CD4-positive, alpha-beta T cell treated with Interleukin-17A for 4 hours (primary cell): ENCODE data around the gene TRIP13.
A peak's percentile ranks its signal among the peaks of the same experiment; 100 is the strongest.
"Not testable (repeated sequence)": the region's sequence is repeated elsewhere in the genome, so short reads cannot be mapped to it uniquely, and the experiment has no call there.

Source experiments
- DNase-seq: peaks from one replicate; pipeline ENCODE4 v3.0.0-alpha.2; 2020; ENCODE audit warnings: mixed read lengths

The TRIP13 gene

DNA sequence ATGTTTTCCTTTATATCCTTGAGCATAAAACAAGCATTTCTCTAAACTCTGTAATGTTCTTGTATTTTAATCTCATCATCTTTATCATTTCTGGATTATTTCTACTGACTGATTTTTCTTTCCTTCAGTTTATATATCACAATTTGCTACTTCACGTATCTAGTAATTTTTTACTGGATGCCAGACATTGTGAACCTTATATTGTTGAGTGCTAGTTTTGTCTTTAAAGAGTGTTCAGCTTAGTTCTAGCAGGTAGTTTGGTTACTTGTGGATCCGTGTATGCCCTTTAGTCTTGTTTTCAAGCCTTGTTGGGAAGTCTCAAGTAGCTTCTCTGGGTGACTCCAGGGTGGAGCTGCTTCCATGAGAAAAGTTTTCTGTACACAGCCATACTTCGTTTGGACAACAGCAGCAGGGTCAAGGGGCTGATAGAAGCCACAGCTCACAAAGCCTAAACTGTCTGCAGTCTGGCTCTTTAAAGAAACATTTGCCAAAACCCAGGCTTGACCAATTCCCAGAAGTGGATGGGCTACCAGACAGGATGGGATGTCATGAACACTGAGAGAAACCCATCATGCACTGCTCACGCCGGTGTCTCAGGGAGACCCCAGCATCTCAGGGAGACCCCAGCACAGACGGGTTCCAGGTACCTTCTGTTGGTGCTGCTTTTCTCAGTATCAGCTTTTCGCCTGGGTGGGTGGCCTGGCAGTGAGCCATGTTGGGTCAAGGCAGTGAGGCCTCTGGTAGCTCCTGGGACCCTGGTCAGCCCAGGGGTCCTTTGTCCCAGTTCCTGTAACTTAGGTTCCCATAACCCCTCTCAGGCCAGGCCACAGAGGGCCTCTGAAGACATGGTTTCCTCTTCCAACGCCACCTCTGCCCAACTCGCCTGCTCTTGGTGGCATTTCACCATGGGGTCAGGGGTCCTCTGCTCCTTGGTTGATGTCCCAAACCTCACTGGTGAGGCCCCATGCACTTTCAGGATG is 29.1 kb downstream of the TRIP13 start:
- DNase-seq: no peak

DNA sequence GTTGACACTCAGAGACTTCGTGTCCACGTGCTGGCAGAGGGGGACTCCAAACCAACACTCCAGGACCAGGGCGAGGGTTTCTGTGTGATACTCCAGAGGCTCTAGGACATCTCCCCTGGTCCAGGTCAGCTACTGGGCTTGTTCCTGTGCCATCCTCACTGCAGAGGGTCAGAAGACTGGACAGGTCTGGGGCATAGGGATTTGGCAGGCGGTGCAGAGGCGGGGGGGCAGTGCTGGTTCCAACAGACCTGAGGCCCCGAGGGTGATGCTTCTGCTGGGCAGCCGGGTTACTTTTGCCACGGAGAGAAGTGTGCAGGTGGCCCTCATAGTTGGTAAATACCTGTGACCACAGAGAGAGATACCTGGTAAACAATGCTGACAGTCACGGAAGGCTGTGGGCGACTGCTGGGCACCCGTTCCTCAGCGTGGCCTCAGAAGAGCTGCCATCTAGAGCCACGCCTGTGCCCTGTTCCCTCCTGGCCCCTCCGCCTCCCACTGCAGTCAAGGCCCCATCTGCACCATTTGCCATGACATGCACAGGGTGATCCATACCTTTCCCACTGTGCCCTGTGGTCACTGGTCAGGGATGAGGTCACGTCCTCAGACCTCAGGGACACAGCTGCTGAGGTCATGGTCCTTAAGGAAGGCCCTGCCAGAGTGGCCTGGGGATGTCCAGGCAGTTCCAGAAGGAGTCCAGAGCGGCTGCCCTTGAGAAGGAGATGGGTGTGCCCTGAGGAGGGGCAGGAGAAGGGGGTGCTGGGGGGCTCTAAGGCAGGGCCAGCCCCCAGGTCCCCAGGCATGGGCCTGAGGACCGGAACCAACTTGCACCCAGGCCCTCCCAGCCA is 30.0 kb downstream of the TRIP13 start:
- DNase-seq: no peak

DNA sequence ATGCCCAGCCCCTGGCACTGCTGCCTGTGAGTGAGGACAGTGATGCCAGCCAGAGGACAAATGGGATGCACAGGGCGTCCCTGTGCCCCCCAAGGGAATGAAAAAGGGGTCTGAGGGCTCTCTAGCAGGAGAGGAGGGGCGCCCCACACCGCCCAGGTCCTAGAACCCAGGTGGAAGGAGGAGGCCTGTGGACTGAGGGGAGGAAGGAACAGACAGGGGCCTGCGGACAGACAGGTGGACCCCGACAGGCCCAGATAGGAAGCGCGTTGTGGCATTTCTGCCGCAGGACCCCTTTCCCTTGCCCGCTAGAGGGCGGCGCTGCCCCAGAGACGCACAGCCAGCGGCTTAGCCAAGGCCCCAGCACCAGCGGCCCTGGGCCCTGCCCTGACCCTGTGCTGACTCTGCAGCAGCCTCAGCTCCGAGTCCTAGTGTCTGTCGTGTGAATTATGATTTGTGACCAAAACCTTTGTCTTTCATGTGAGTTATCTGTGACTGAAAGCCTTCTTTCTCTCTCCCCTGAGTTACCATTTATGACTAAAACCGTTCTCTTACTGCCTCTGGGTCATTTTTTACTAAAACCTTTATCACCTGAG is 30.7 kb downstream of the TRIP13 start:
- peak; percentile 81 for DNase-seq

DNA sequence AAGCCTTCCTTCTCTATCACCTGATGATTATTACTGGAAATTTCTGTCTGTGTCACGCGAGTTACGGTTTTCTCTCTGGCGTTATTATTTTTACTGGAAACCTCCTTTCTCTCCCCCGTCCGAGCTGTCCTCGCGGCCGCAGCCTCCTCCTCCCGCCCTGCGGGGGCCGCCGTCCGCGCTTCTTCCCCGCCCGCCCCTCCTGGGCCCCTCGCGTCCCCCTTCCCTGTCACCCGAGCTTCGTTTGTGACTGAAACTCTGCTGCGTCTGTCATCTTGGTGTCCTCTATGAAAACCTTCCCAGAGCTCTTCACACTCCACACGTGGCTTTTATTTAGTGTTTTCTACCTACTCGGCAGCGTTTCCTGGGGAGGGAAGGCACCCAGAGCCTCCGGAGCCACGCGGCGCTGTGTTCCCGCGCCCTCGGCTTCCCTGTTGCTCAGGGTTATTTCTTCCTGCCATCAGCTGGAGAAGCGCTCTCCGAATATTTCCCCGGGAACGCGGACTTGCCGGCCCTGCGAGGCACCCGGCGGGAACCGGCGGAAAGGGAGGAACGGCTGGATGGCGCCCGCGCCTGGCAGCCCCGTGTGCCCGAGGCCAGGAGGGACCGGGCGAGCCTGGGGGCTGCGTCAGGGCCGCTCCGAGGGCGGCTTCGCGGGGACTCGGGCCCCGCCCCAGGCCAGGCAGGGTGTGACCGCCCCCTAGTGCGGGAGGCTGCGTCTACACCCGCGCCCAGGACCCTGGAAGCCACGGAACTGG is 33.9 kb downstream of the TRIP13 start:
- peak; percentile 21 for DNase-seq

DNA sequence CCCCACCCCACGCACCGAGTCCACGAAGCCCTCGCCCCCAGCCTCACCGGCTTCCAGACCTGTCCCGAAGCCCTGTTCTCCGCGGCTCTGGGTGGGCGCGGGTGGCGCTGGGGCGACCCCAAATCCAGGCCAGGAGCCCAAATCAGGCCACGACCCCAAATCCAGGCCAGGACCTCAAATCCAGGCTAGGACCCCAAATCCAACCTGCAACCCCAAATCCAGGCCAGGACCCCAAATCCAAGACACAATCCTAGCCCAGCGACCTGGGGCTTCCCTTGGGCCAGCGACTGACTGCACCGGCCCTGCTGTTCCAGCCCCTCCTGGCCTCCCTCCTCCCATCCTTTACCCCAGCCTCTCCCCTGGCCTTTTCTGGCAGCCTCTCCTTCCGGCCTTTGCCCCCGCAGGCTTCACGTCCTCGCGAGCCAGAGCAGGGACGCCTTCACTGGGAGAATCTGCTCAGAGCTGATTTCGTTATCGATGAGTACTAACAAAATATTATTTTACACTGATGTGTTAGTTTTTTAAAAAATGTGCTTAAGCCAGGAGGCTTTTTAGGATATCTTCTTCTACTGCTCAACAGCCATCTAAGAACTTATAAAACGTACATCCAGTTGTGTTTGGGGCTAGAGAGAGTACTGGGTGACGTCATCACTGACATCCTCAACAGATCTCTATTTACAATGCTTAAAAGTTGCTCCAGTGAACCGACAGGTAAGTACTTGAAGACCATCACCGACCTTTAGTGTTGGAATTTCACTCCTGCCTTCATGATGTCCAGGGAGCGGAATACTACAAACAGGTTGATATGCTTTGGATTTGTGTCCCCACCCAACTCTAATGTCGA is 34.7 kb downstream of the TRIP13 start:
- DNase-seq: no peak

DNA sequence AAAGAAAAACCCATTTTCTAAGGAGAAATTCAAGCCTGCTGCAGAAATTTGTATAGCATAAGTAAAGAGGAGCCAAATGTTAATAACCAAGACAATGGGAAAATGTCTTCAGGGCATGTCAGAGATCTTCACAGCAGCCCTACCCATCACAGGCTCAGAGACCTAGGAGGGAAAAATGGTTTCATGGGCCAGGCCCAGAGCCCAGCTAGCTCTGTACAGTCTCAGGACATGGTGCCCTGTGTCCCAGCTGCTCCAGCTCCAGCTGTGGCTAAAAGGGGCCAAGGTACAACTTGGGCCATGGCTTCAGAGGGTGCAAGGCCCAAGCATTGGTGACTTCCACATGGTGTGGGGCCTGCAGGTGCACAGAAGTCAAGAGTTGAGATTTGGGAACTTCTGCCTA is 36.5 kb downstream of the TRIP13 start:
- DNase-seq: not testable (repeated sequence)

DNA sequence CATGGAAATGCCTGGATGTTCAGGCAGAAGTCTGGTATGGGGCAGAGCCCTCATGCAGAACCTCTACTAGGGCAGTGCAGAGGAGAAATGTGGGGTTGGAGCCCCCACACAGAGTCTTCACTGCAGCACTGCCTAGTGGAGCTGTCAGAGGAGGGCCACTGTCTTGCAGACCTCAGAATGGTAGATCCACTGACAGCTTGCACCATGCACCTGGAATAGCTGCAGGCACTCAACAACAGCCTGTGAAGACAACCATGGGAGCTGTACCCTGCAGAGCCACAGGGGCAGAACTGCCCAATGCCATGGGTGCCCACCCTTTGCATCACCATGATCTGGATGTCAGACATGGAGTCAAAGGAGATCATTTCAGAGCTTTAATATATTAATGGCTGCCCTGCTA is 36.9 kb downstream of the TRIP13 start:
- DNase-seq: no peak

DNA sequence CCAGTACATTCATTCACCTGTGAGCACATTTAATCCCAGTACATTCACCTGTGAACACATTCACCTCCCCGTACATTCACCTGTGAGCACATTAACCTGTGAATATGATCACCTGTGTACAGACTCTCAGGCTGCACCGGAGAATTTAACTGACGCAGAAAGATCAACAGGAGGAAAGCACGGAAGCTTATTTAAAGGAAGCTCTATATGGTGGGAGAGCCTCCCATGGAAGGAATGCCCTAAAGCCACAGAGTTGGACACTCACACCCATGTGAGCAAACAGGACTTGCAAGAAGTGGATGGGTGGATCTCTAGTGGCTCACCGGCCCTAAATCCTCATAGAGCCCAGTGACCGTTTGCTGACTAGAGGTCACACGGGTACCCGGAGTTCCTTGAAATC is 38.2 kb downstream of the TRIP13 start:
- no peak for DNase-seq

DNA sequence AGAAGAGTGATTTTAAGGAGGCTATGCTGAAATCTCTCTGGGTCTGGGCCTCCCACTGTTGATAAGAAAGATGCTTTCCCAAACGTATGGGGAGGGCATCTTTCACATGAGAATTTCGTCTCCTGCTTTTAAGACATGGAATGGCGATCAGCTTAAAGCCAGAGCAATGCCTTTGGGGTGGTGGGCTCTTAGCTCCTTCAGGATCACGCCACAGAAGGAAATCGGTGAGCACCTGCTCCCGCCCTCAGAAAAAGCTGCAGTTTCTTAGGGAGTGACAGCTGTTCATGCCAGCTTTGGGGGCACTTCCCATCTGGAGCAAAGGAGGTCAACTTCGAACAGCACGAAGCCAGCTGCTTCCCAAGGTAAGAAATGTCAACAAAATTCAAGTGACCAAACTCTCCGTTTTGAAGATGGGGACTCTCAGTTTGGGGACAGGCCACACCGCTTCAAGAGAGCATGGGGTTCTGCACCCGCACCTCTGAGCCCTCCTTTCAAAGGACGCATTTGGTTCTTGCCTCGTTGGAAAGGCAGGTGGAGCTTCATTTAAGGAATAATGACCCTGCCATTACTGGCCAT is 39.0 kb downstream of the TRIP13 start:
- DNase-seq: no peak

DNA sequence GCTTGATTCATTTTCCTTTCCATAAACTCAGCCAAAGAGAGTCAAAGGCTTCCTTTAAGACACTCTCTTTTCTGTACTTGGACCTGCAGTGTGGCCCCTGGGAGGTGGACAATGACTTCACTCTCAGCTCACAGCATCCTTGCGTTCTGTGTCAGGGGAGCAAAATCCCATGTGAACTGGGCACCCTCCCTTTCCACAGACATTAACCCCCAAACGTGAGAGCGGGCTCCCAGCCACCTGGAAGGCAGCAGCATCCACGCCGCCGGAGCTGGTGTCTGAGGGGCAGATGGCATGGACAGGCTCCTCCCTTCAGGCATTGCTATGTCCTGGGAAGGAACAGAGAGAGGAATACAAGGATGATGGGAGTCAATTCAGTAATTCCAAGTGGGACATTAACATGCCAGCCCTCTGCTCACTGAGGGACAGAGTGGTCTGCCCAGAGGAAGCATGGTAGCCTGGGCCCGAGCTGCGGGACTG is 39.5 kb downstream of the TRIP13 start:
- DNase-seq: no peak

DNA sequence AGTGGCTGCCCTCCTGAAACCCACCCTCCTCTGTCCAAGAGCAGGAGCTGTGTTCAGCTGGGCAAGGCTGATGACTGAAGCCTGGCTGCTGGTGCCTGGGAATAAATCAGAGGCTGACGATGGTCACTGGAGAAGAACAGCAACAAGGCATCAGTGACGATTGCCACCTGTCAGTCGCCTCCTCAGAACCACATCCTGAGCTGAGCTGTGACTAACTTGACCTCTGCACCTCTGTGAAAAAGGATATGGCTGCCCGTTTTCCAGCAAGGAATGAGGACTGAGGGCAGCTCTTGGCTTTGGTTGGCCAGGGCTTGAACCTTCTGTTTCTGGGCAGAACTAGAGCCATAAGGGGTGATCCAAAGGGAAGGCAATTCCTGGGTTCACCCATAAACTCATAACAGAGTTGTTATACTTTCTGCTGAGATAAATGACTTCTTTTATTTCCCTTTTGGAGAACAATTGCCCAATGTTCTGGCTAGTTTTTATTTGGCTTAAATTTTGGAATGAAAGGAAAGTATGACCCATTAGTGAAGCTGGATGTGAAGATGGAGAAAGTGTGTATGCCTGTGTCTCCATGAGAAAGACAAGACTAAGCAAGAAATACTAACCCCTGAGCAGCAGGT is 40.1 kb downstream of the TRIP13 start:
- DNase-seq: no peak

DNA sequence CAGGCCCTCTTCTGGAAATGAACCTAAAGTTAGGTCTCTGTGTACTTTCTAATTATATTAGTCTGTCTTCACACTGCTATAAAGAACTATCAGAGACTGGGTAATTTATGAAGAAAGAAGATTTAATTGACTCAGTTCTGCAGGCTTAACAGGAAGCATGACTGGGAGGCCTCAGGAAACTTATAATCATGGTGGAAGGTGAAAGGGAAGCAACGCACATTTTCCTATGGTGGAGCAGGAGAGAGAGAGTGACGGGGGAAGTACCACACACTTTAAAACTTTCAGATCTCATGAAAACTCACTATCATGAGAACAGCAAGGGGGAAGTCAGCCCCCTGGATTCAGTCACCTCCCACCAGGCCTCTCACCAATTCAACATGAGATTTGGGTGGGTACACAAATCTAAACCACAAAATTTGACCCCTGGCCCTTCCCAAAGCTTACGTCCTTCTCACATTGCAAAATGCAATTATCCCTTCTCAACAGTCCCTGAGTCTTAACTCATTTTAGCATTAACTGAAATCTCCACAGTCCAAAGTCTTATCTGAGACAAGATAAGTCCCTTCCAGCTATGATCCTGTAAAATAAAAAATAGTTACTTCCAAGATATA is 40.7 kb downstream of the TRIP13 start:
- DNase-seq: no peak

DNA sequence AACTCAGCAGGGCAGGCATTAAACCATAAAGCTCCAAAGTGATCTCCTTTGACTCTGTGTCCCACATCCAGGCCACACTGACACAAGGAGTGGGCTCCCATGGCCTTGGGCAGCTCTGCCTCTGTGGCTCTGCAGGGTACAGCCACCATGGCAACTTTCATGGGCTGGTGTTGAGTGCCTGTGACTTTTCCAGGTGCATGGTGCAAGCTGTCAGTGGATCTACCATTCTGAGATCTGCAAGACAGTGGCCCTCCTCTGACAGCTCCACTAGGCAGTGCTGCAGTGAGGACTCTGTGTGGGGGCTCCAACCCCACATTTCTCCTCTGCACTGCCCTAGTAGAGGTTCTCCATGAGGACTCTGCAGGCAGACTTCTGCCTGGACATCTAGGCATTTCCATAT is 41.3 kb downstream of the TRIP13 start:
- DNase-seq: not testable (repeated sequence)

DNA sequence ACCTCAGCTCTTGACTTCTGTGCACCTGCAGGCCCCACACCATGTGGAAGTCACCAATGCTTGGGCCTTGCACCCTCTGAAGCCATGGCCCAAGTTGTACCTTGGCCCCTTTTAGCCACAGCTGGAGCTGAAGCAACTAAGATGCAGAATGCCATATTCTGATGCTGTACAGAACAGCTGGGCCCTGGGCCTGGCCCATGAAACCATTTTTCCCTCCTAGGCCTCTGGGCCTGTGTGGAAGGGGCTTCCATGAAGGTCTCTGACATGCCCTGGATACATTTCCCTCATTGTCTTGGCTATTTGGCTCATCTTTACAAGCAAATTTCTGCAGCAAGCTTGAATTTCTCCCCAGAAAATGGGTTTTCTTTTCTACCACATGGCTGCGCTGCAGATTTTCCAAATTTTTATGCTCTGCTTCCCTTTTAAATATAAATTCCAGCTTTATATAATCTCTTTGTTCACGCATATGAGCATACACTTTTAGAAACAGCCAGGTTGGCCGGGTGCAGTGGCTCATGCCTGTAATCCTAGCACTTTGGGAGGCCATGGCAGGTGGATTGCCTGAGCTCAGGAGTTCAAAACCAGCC is 41.8 kb downstream of the TRIP13 start:
- not testable (repeated sequence) for DNase-seq

DNA sequence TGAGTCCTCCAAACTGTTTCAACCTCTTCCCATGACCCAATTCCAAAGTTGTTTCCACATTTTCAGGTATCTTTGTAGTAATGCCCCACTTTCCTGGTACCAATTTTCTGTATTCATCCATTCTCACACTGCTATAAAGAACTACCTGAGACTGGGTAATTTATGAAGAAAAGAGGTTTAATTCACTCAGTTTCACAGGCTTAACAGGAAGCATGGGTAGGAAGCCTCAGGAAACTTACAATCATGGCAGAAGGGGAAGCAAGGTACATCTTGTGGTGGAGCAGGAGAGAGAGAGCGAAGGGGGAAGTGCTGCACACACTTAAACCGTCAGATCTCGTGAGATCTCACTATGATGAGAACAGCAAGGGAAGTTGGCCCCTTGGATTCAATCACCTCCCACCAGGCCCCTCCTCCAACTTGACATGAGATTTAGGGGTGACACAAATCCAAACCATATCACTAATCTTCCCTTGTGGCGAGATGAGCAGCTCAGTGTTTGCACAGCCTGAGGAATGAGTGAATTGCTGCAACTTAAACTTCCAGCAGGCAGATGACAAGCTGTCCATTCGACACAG is 42.9 kb downstream of the TRIP13 start:
- no peak for DNase-seq

DNA sequence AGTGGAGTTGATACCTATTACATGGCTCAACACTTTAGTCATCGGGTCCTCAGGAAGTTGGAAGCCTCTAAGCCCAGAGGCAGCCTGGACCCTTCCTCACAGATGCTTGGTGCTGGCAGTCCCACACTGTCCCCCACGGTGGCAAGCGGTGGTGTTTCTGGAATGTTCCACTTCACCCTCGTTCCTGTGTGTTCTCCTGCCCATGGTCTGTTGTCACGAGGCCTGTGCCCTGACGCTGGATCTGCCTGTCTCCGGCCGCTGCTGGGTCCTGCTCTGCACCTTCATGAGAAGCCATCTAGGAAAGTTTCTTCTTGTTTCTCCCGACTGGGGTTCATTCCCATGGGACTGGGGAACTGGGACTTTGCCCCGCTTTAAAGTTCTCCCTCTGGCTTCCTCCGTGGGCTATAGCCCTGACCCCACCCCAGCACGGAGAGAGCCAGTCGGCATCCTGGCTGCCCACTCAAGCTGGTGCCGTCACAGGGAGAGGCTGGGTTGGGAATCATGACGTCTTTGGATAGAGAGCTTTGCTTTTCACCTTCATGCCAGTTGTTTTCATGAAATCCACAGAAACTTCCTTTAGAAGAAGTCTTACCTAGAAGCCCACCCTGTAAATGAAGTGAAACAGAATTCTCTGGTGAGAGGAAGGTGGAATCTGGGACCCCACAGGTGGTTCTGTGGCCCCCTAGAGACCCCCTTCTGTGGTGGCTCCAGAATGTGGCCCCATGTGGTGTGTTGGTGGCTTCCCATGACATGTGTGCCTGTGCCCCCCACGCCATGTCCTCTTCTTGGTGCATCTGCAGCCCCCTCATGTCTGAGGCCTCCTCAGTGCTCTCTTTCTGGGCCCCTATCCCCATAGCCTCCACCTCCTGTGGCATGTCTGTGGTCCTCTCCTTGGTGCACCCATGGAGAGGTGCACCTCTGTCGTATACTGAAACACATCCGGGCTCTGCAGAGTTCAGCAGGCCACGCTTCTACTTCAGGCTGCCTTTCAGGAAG is 43.8 kb downstream of the TRIP13 start:
- DNase-seq: no peak

DNA sequence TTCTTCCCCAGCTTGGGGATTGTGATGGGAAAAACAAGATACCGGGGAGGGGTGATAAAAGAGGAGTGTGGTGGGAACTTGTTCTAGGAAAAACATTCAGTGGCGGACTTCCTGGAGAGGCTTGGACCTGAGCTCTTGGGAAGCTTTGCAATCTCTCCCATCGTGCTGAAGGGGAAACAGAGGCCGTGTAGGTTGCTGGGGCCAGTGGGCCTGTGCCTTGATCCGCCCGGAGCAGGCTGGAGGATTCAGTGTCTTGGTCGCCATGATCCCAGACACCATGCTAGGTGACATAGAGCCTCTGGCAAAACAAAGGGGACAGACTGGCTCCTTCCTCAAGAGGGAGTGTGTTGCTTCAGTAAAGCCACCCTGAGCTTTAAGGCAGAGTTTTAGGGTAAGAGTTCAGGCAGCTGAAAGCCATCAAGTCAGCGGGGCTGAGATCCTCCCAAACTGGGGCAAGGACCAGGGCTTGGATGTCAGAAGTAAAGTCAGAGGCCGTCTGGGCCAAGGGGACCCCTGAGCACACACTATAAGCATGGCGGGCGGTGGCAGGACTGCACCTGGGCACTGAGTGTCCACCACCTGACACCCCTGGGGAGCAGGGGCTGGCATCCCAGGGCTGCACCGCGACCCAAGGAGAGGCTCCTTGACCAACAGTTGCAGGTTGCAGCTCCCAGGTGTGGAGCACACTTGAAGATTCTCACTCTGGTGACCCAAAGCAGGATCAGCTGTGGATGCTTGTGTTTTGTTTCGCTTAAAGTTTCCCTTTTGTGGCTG is 44.7 kb downstream of the TRIP13 start:
- DNase-seq: no peak
